Cardiac muscle cell (in vitro differentiated cells and primary cell): ENCODE measurements around the gene NEK5. TPM values are rescaled to one million over a fixed set of nuclear protein-coding genes. Genes with fewer than 3 reads are reported as not detected.
"Not testable (repeated sequence)": the region's sequence is repeated elsewhere in the genome, so short reads cannot be mapped to it uniquely, and the experiment has no call there.

Experiments
- DNase-seq, 2 donors: peaks; one replicate each; pipeline versions ENCODE4 v3.0.0 to v3.0.0-alpha.2; 2010 to 2017; ENCODE audit warnings: low read depth in 1 of 2, low spot score in 1 of 2
- H3K27ac ChIP-seq: fragments of 200-600 bp; sonication (generic); 2 replicates; pipeline ENCODE4 v1.5.1; 2016
- H3K27me3 ChIP-seq: fragments of 200-600 bp; sonication (generic); 2 replicates; pipeline ENCODE4 v1.6.0; 2016; ENCODE audit warnings: control low read depth
- H3K36me3 ChIP-seq: fragments of 200-600 bp; sonication (generic); 2 replicates; pipeline ENCODE4 v1.5.1; 2016; ENCODE audit warnings: control low read depth
- H3K4me1 ChIP-seq: fragments of 200-600 bp; sonication (generic); 2 replicates; pipeline ENCODE4 v1.8.1; 2017; ENCODE audit warnings: low read depth, mild to moderate bottlenecking, mixed run types
- H3K4me3 ChIP-seq: fragments of 200-600 bp; sonication (generic); 2 replicates; pipeline ENCODE4 v1.5.1; 2016; ENCODE audit warnings: mild to moderate bottlenecking
- H3K9me3 ChIP-seq: fragments of 200-600 bp; sonication (generic); 2 replicates; pipeline ENCODE4 v1.5.1; 2017; ENCODE audit warnings: low read depth, mild to moderate bottlenecking, control low read depth
- polyA plus RNA-seq: library from polyadenylated mRNA; unstranded; fragments of >200 nt; fragmentation: Nextera tagmentation; extraction: Ambion mirVana; gene quantifications from 2 replicates; pipeline ENCODE4 v1.2.1, GENCODE V29; 2016
- total RNA-seq: library from RNA; depleted of rRNA; stranded (reverse); fragments of >200 nt; gene quantifications from 2 replicates; pipeline ENCODE4 v1.2.3, GENCODE V29; 2016
- TF ChIP-seq, protein P1 (sequence below): IDR thresholded peaks from 2 replicates; pipeline ENCODE4 v1.5.1; 2012; ENCODE audit warnings: low read depth, mild to moderate bottlenecking, low read length

Gene NEK5
- total and polyA plus RNA-seq, 2 experiments from 2014 or later: 0.33 to 0.34 TPM

DNA sequence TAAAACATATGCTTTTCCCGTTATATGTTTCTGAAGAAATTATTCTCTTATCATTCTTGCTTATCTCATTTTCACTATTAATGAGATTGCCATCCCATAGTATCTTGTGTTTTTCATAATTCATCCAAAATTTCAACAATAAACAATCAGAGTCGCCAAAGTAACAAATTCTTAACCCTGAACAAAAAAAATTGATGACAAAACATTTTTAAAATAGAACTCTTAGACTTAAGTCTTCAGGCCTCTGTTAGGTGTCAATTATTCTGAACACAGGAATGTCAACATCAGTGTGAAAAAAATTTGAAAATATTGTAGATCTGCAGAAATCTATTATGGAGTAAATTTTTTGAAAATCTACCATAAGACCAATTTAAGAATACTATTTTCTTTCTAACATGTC lies 37.4 kb downstream of the NEK5 start:
- Histone ChIP-seq H3K4me1 (no peaks in the 10 kb centered on the region), H3K27me3 (no peaks in the 10 kb centered on the region), H3K9me3 (no peaks in the 10 kb centered on the region), H3K27ac (no peak overlapping the region), H3K36me3 (no peaks in the 10 kb centered on the region), H3K4me3 (no peak overlapping the region)
- TF ChIP-seq, protein P1, sequence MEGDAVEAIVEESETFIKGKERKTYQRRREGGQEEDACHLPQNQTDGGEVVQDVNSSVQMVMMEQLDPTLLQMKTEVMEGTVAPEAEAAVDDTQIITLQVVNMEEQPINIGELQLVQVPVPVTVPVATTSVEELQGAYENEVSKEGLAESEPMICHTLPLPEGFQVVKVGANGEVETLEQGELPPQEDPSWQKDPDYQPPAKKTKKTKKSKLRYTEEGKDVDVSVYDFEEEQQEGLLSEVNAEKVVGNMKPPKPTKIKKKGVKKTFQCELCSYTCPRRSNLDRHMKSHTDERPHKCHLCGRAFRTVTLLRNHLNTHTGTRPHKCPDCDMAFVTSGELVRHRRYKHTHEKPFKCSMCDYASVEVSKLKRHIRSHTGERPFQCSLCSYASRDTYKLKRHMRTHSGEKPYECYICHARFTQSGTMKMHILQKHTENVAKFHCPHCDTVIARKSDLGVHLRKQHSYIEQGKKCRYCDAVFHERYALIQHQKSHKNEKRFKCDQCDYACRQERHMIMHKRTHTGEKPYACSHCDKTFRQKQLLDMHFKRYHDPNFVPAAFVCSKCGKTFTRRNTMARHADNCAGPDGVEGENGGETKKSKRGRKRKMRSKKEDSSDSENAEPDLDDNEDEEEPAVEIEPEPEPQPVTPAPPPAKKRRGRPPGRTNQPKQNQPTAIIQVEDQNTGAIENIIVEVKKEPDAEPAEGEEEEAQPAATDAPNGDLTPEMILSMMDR: no peak
- DNase-seq: no peak

DNA sequence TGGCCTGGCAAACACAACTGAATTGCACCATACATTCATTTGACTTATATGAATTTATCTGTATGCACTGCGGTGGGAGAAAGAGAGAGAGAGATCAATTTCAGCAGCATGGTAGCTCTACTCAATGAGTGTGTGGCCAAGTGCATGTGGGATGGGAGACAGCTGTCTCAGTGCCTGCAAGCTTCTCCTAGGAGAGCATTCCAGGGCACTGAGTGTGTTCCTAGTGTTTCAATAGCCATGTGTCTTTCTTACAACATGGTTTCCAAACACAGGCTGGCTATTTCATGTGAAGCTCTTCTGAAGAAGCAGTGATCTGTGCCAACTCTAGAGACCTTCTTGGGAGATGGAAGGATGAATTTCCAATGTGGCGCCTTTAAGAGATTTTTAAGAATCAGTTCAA lies 43.5 kb downstream of the NEK5 start:
- H3K36me3 ChIP-seq: no peaks in the 10 kb centered on the region
- DNase-seq: peak in 1 of 2 donors; percentile 68
- no peaks in the 10 kb centered on the region for H3K9me3 ChIP-seq
- TF ChIP-seq, protein P1: no peak
- no peaks in the 10 kb centered on the region for H3K4me1 ChIP-seq
- no peak overlapping the region for H3K27ac ChIP-seq
- H3K27me3 ChIP-seq: no peaks in the 10 kb centered on the region
- H3K4me3 ChIP-seq: no peak overlapping the region

- not testable (repeated sequence) for H3K9me3 ChIP-seq, H3K36me3 ChIP-seq, DNase-seq, H3K27me3 ChIP-seq, H3K4me1 ChIP-seq, H3K4me3 ChIP-seq, H3K27ac ChIP-seq
These were observed 43.9 kb downstream of the NEK5 start for GRCh38 chr13:52084981-52085380.

GRCh38 chr13:52082601-52083000 lies 46.3 kb downstream of the NEK5 start:
- H3K9me3 ChIP-seq: no peaks in the 10 kb centered on the region
- DNase-seq: no peak
- no peaks in the 10 kb centered on the region for H3K36me3 ChIP-seq
- H3K27ac ChIP-seq: no peak overlapping the region
- H3K4me3 ChIP-seq: no peak overlapping the region
- no peaks in the 10 kb centered on the region for H3K4me1 ChIP-seq
- TF ChIP-seq, protein P1: no peak
- H3K27me3 ChIP-seq: no peaks in the 10 kb centered on the region

GRCh38 chr13:52079891-52080290 lies 49.0 kb downstream of the NEK5 start:
- not testable (repeated sequence) for H3K27ac ChIP-seq, H3K27me3 ChIP-seq, H3K9me3 ChIP-seq, H3K4me3 ChIP-seq, H3K36me3 ChIP-seq, H3K4me1 ChIP-seq, DNase-seq

- Histone ChIP-seq H3K9me3 (no peaks in the 10 kb centered on the region), H3K4me1 (no peaks in the 10 kb centered on the region), H3K27me3 (no peaks in the 10 kb centered on the region), H3K27ac (no peak overlapping the region), H3K36me3 (no peaks in the 10 kb centered on the region), H3K4me3 (no peak overlapping the region)
- TF ChIP-seq, protein P1: peak; percentile 30
- peak in 1 of 2 donors; percentile 48 for DNase-seq
These were observed 57.8 kb downstream of the NEK5 start for GRCh38 chr13:52070929-52071523.

DNA sequence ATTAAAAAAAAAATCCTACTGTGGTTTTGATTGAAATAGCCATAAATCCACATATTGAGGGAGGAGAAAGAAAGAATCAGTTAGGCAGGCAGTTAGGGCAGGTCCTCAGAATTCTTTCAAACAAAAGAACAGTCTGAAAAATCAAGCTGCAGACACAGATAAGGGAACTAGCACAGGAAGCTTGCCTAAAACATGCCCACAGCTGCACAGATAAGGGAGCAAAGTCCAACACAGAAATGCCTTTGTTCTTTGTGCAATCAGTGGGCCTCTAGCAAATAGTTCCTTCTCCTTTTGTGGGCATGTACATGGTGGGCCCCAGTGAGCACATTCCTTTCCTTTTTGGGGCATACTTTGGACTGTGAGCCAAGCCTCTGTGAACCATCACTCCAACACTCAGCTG lies 61.6 kb downstream of the NEK5 start:
- no peaks in the 10 kb centered on the region for H3K27me3 ChIP-seq
- TF ChIP-seq, protein P1: no peak
- no peaks in the 10 kb centered on the region for H3K4me1 ChIP-seq
- no peaks in the 10 kb centered on the region for H3K9me3 ChIP-seq
- no peak overlapping the region for H3K4me3 ChIP-seq
- H3K36me3 ChIP-seq: no peaks in the 10 kb centered on the region
- peak; percentile 2 to 3 for DNase-seq
- no peak overlapping the region for H3K27ac ChIP-seq
